SK-N-SH treated with all-trans-retinoic acid at 6 μM for 48 hours (cell line): Measurements from ENCODE around the gene NOCT.

Experiments used
- ATAC-seq: fragments of 200-7000 bp; cut with Tn5 transposase; 3 replicates; pipeline ENCODE4 v1.9.1; 2020; ENCODE audit warnings: mild to moderate bottlenecking, moderate library complexity
- ARNTL ChIP-seq: fragments of 450-650 bp; formaldehyde crosslinking; IDR thresholded peaks from 2 replicates; pipeline ENCODE4 v1.5.0; 2020; ENCODE audit warnings: low read depth, mild to moderate bottlenecking, moderate library complexity, borderline replicate concordance
- BACH2 ChIP-seq: fragments of 250-450 bp; sonication (Bioruptor Pico); IDR thresholded peaks from 2 replicates; pipeline ENCODE4 v1.9.0; 2021; ENCODE audit warnings: mild to moderate bottlenecking, borderline replicate concordance
- CSDC2 ChIP-seq: fragments of 250-450 bp; sonication (Bioruptor Pico); IDR thresholded peaks from 2 replicates; pipeline ENCODE4 v1.5.0; 2020; ENCODE audit warnings: mild to moderate bottlenecking, moderate library complexity
- ESRRG ChIP-seq: fragments of 250-450 bp; sonication (Bioruptor Pico); IDR thresholded peaks from 2 replicates; pipeline ENCODE4 v1.6.1; 2021; ENCODE audit warnings: mild to moderate bottlenecking
- GLIS3 ChIP-seq: fragments of 250-450 bp; sonication (Bioruptor Pico); IDR thresholded peaks from 2 replicates; pipeline ENCODE4 v1.5.0; 2020; ENCODE audit warnings: mild to moderate bottlenecking, moderate library complexity
- ISL1 ChIP-seq: fragments of 250-450 bp; sonication (Bioruptor Pico); IDR thresholded peaks from 2 replicates; pipeline ENCODE4 v2.1.2; 2022; ENCODE audit warnings: mild to moderate bottlenecking, moderate library complexity
- OSR1 ChIP-seq: fragments of 250-450 bp; sonication (Bioruptor Pico); IDR thresholded peaks from 2 replicates; pipeline ENCODE4 v1.8.0; 2022; ENCODE audit warnings: moderate library complexity, mild to moderate bottlenecking, inconsistent platforms
- PPARA ChIP-seq: fragments of 250-450 bp; sonication (Bioruptor Pico); IDR thresholded peaks from 2 replicates; pipeline ENCODE4 v1.5.0; 2020; ENCODE audit warnings: mild to moderate bottlenecking, borderline replicate concordance
- RARB ChIP-seq: fragments of 250-450 bp; sonication (Bioruptor Pico); IDR thresholded peaks from 2 replicates; pipeline ENCODE4 v1.8.0; 2021; ENCODE audit warnings: mild to moderate bottlenecking, moderate library complexity
- SNAI2 ChIP-seq: fragments of 250-450 bp; sonication (Bioruptor Pico); IDR thresholded peaks from 2 replicates; pipeline ENCODE4 v1.5.0; 2020; ENCODE audit warnings: mild to moderate bottlenecking, moderate library complexity
- TCF4 ChIP-seq: fragments of 250-450 bp; sonication (Bioruptor Pico); IDR thresholded peaks from 2 replicates; pipeline ENCODE4 v1.8.0; 2021; ENCODE audit warnings: mild to moderate bottlenecking, moderate library complexity, borderline replicate concordance
- TOX ChIP-seq: fragments of 250-450 bp; sonication (Bioruptor Pico); IDR thresholded peaks from 2 replicates; pipeline ENCODE4 v1.8.0; 2021; ENCODE audit warnings: mild to moderate bottlenecking, moderate library complexity, borderline replicate concordance
- ZC3H10 ChIP-seq: fragments of 250-450 bp; sonication (Bioruptor Pico); IDR thresholded peaks from 2 replicates; pipeline ENCODE4 v1.5.1; 2021; ENCODE audit warnings: mild to moderate bottlenecking, moderate library complexity
- ZFP3 ChIP-seq: fragments of 250-450 bp; sonication (Bioruptor Pico); IDR thresholded peaks from 2 replicates; pipeline ENCODE4 v1.5.0; 2020; ENCODE audit warnings: mild to moderate bottlenecking, moderate library complexity
- ZFP30 ChIP-seq: fragments of 450-650 bp; formaldehyde crosslinking; IDR thresholded peaks from 2 replicates; pipeline ENCODE4 v1.5.0; 2022; ENCODE audit warnings: mild to moderate bottlenecking, moderate library complexity
- ZNF565 ChIP-seq: fragments of 450-650 bp; formaldehyde crosslinking; conservative IDR thresholded peaks from 2 replicates; pipeline ENCODE4 v1.5.0; 2020; ENCODE audit warnings: low read depth, mild to moderate bottlenecking, moderate library complexity
- ZNF70 ChIP-seq: fragments of 450-650 bp; formaldehyde crosslinking; IDR thresholded peaks from 2 replicates; pipeline ENCODE4 v1.5.0; 2020; ENCODE audit warnings: mild to moderate bottlenecking, moderate library complexity
- ZNF8 ChIP-seq: fragments of 450-650 bp; formaldehyde crosslinking; IDR thresholded peaks from 2 replicates; pipeline ENCODE4 v1.5.0; 2020; ENCODE audit warnings: mild to moderate bottlenecking, moderate library complexity
- TF ChIP-seq, protein P1 (sequence below): fragments of 250-450 bp; sonication (Bioruptor Pico); IDR thresholded peaks from 2 replicates; pipeline ENCODE4 v1.5.1; 2021; ENCODE audit warnings: mild to moderate bottlenecking, moderate library complexity
- TF ChIP-seq, protein P2 (sequence below): fragments of 250-450 bp; sonication (Bioruptor Pico); IDR thresholded peaks from 2 replicates; pipeline ENCODE4 v1.8.0; 2021; ENCODE audit warnings: low read depth, mild to moderate bottlenecking, moderate library complexity, borderline replicate concordance
- TF ChIP-seq, protein P3 (sequence below): fragments of 250-450 bp; sonication (Bioruptor Pico); IDR thresholded peaks from 2 replicates; pipeline ENCODE4 v1.5.0; 2020; ENCODE audit warnings: mild to moderate bottlenecking, moderate library complexity
- TF ChIP-seq, protein P4 (sequence below): fragments of 250-450 bp; sonication (Bioruptor Pico); IDR thresholded peaks from 2 replicates; pipeline ENCODE4 v1.5.1; 2020; ENCODE audit warnings: low read depth, mild to moderate bottlenecking, moderate library complexity
- TF ChIP-seq, protein P5 (sequence below): fragments of 250-450 bp; sonication (Bioruptor Pico); IDR thresholded peaks from 2 replicates; pipeline ENCODE4 v1.8.0; 2020; ENCODE audit warnings: mild to moderate bottlenecking, moderate library complexity, borderline replicate concordance

NOCT gene

DNA sequence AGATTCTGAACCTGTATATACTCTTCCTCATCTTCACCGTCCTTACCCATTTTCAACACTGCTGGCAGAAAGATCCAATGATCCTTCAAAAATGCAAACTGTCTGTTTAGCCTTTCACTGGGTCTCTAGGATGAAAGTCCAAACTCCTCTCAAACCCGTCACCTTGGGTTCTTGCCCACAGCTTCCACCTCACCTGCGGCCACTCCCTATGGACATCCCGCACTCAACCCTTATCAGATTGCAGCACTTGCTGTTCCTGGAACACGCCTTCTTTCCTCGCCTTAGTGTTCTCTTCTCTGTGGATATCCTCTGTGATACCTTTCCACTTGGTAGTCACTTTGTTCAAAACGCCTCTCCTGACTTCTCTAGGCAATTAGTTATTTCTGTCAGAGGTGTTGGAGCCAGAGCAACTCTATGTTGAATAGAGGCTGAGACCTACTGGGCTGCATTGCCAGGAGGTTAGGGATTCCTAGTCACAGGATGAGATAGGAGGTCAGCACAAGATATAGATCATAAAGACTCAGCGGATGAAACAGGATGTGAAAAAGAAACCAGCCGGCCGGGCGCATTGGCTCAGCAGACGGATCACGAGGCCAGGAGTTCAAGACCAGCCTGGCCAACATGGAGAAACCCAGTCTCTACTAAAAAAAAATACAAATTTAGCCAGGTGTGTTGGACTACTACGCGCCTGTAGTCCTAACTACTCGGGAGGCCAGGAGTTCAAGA, 4.2 kb upstream of the NOCT start:
- TF ChIP-seq BACH2 (no peak), CSDC2 (CRISPR knock-in tag) (no peak), OSR1 (CRISPR knock-in tag) (no peak), RARB (CRISPR knock-in tag) (no peak), ARNTL (no peak), ZC3H10 (CRISPR knock-in tag) (no peak), TOX (CRISPR knock-in tag) (no peak), ZNF70 (CRISPR knock-in tag) (no peak), ZNF8 (no peak)
- TF ChIP-seq, protein P1, sequence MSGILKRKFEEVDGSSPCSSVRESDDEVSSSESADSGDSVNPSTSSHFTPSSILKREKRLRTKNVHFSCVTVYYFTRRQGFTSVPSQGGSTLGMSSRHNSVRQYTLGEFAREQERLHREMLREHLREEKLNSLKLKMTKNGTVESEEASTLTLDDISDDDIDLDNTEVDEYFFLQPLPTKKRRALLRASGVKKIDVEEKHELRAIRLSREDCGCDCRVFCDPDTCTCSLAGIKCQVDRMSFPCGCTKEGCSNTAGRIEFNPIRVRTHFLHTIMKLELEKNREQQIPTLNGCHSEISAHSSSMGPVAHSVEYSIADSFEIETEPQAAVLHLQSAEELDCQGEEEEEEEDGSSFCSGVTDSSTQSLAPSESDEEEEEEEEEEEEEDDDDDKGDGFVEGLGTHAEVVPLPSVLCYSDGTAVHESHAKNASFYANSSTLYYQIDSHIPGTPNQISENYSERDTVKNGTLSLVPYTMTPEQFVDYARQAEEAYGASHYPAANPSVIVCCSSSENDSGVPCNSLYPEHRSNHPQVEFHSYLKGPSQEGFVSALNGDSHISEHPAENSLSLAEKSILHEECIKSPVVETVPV (CRISPR knock-in tag): no peak
- TF ChIP-seq, all 23 proteins: peak for 0
- no peak for ATAC-seq

DNA sequence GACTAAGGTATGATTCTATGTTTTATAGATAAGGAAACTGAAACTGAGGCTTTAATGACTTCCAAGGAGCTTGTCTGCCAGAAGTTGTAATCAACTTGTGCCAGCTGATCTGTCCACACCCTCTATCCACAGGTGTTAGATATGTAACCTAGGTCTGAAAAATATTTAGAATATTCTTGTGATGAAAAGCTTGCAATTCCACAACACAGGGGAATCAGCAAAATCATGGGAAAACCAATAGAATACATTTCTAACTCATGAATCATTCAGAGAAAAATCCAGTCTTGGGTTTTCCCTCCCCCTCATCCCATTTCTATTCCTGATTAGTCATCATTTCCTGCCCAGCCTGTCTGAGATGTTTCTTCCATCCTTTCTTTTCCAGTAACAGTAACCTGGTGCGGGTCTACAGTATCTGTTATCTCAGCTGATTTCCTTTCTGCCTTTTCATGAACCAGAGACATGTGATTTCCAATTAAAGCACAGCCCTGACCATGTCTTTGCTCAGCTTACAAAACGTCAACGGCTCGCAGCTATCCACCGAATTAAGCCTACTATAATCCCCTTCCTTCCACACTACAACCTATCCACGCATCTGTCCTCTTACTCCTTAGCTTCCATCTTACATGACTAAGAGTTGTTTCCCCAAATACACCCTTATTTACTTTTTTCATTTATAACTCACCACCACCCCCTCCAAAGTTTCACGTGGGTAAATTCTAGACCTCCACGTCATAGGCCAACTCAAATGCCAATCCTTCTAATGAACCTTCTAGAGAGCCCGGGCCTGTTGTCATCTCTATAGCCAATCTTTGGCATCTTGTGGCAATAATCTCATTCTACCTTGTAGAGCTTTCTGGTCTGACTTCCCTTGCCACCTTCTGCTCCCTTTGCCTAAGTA, 961 bp upstream of the NOCT start:
- peak; percentile 51 for ATAC-seq
- TF ChIP-seq, protein P2, sequence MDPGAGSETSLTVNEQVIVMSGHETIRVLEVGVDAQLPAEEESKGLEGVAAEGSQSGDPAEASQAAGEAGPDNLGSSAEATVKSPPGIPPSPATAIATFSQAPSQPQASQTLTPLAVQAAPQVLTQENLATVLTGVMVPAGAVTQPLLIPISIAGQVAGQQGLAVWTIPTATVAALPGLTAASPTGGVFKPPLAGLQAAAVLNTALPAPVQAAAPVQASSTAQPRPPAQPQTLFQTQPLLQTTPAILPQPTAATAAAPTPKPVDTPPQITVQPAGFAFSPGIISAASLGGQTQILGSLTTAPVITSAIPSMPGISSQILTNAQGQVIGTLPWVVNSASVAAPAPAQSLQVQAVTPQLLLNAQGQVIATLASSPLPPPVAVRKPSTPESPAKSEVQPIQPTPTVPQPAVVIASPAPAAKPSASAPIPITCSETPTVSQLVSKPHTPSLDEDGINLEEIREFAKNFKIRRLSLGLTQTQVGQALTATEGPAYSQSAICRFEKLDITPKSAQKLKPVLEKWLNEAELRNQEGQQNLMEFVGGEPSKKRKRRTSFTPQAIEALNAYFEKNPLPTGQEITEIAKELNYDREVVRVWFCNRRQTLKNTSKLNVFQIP: no peak
- no peak for TF ChIP-seq ESRRG (CRISPR knock-in tag)
- TF ChIP-seq, protein P3, sequence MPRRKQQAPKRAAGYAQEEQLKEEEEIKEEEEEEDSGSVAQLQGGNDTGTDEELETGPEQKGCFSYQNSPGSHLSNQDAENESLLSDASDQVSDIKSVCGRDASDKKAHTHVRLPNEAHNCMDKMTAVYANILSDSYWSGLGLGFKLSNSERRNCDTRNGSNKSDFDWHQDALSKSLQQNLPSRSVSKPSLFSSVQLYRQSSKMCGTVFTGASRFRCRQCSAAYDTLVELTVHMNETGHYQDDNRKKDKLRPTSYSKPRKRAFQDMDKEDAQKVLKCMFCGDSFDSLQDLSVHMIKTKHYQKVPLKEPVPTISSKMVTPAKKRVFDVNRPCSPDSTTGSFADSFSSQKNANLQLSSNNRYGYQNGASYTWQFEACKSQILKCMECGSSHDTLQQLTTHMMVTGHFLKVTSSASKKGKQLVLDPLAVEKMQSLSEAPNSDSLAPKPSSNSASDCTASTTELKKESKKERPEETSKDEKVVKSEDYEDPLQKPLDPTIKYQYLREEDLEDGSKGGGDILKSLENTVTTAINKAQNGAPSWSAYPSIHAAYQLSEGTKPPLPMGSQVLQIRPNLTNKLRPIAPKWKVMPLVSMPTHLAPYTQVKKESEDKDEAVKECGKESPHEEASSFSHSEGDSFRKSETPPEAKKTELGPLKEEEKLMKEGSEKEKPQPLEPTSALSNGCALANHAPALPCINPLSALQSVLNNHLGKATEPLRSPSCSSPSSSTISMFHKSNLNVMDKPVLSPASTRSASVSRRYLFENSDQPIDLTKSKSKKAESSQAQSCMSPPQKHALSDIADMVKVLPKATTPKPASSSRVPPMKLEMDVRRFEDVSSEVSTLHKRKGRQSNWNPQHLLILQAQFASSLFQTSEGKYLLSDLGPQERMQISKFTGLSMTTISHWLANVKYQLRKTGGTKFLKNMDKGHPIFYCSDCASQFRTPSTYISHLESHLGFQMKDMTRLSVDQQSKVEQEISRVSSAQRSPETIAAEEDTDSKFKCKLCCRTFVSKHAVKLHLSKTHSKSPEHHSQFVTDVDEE (CRISPR knock-in tag): no peak
- TF ChIP-seq, protein P1 (CRISPR knock-in tag): no peak
- peak; percentile 72 for TF ChIP-seq ISL1 (CRISPR knock-in tag)
- no peak for TF ChIP-seq ARNTL
- TF ChIP-seq BACH2: no peak
- no peak for TF ChIP-seq PPARA (CRISPR knock-in tag)
- no peak for TF ChIP-seq TOX (CRISPR knock-in tag)
- no peak for TF ChIP-seq ZFP30
- no peak for TF ChIP-seq ZC3H10 (CRISPR knock-in tag)
- TF ChIP-seq ZNF565: no peak
- TF ChIP-seq OSR1 (CRISPR knock-in tag): no peak
- no peak for TF ChIP-seq GLIS3 (CRISPR knock-in tag)
- TF ChIP-seq ZNF70 (CRISPR knock-in tag): no peak
- TF ChIP-seq ZFP3 (CRISPR knock-in tag): 0 out of 2 replicates have a peak, but pooled peaks have one; percentile 43
- no peak for TF ChIP-seq ZNF8
- TF ChIP-seq, protein P4, sequence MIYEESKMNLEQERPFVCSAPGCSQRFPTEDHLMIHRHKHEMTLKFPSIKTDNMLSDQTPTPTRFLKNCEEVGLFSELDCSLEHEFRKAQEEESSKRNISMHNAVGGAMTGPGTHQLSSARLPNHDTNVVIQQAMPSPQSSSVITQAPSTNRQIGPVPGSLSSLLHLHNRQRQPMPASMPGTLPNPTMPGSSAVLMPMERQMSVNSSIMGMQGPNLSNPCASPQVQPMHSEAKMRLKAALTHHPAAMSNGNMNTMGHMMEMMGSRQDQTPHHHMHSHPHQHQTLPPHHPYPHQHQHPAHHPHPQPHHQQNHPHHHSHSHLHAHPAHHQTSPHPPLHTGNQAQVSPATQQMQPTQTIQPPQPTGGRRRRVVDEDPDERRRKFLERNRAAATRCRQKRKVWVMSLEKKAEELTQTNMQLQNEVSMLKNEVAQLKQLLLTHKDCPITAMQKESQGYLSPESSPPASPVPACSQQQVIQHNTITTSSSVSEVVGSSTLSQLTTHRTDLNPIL (CRISPR knock-in tag): peak; percentile 18; the same call in 1 of the 2 replicates
- peak; percentile 7; the same call in 1 of the 2 replicates for TF ChIP-seq RARB (CRISPR knock-in tag)
- TF ChIP-seq, protein P5, sequence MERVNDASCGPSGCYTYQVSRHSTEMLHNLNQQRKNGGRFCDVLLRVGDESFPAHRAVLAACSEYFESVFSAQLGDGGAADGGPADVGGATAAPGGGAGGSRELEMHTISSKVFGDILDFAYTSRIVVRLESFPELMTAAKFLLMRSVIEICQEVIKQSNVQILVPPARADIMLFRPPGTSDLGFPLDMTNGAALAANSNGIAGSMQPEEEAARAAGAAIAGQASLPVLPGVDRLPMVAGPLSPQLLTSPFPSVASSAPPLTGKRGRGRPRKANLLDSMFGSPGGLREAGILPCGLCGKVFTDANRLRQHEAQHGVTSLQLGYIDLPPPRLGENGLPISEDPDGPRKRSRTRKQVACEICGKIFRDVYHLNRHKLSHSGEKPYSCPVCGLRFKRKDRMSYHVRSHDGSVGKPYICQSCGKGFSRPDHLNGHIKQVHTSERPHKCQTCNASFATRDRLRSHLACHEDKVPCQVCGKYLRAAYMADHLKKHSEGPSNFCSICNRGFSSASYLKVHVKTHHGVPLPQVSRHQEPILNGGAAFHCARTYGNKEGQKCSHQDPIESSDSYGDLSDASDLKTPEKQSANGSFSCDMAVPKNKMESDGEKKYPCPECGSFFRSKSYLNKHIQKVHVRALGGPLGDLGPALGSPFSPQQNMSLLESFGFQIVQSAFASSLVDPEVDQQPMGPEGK (CRISPR knock-in tag): no peak; the same call in 1 of the 2 replicates
- no peak for TF ChIP-seq CSDC2 (CRISPR knock-in tag)
- TF ChIP-seq TCF4 (CRISPR knock-in tag): no peak
- no peak for TF ChIP-seq SNAI2 (CRISPR knock-in tag)
